Thyroid gland (tissue), 4 donors: ENCODE measurements around the gene CLDN4.
"Not testable (repeated sequence)": the region's sequence is repeated elsewhere in the genome, so short reads cannot be mapped to it uniquely, and the experiment has no call there.

Experiments
- CTCF ChIP-seq, 6 experiments: fragments of 200-600 bp in 3 of 6; fragments of 450-650 bp in 3 of 6; sonication (generic) in 3 of 6; IDR thresholded peaks; one replicate each; pipeline ENCODE4 v1.5.1; 2016 to 2019; ENCODE audit warnings: antibody characterized with exemption in 6 of 6, mild to moderate bottlenecking in 2 of 6, inconsistent platforms in 1 of 6, moderate library complexity in 1 of 6
- POLR2A ChIP-seq, 2 donors: fragments of 450-650 bp; IDR thresholded peaks; one replicate each; pipeline ENCODE4 v1.6.1; 2017; ENCODE audit warnings: antibody characterized with exemption in 2 of 2, mild to moderate bottlenecking in 2 of 2, moderate library complexity in 1 of 2

GRCh38 chr7:73791170-73791690, 39.6 kb upstream of the CLDN4 start:
- not testable (repeated sequence) for TF ChIP-seq POLR2A, CTCF (IDR thresholded peaks at IDR 0.05)
